ENCODE measurements around the gene ASCC1.

ASCC1 gene

GRCh38 chr10:72229261-72230251, 13.5 kb upstream of the ASCC1 start:
- H3K36me3 ChIP-seq (replicated peaks; ENCODE audit: insufficient read depth, low read length): peaks cover 13% of the 10 kb centered on the region
- H3K9me3 ChIP-seq (replicated peaks; ENCODE audit: insufficient read depth, low read length): no peaks in the 10 kb centered on the region
- H3K27ac ChIP-seq (ENCODE audit: low read length): no peak overlapping the region
- no peaks in the 10 kb centered on the region for H3K4me1 ChIP-seq (ENCODE audit: low read length)
- TF ChIP-seq EZH2 (optimal IDR thresholded peaks at IDR 0.05; ENCODE audit: low read depth, low read length) (no peak), EZH2phosphoT487 (IDR thresholded peaks at IDR 0.05; ENCODE audit: low read length) (no peak), CTCF (IDR thresholded peaks at IDR 0.05; ENCODE audit: low read length) (no peak)
- no peak overlapping the region for H2AFZ ChIP-seq (ENCODE audit: low read length)
- H3K79me2 ChIP-seq (ENCODE audit: low read length): peaks cover 50% of the 10 kb centered on the region
- no peaks in the 10 kb centered on the region for H3K9me2 ChIP-seq (replicated peaks; ENCODE audit: insufficient read depth, low read length)
- H3K4me3 ChIP-seq (ENCODE audit: low read length): no peak overlapping the region
- H3K27me3 ChIP-seq (replicated peaks; ENCODE audit: insufficient read depth, low read length): no peaks in the 10 kb centered on the region
- H3K4me2 ChIP-seq (ENCODE audit: low read depth, low read length): no peak overlapping the region
- DNase-seq: no peak
- 0 out of 2 replicates have a peak, but pooled peaks cover 3% of the 10 kb centered on the region for H4K20me1 ChIP-seq (ENCODE audit: insufficient read depth, low read length)
- H3F3A ChIP-seq (ENCODE audit: insufficient read depth, low read length): no peaks in the 10 kb centered on the region
- H3K9ac ChIP-seq (ENCODE audit: low read length): no peak overlapping the region

GRCh38 chr10:72228318-72228751, 12.3 kb upstream of the ASCC1 start:
- no peaks in the 10 kb centered on the region for H3K9me3 ChIP-seq (replicated peaks; ENCODE audit: insufficient read depth, low read length)
- 0 out of 2 replicates have a peak, but pooled peaks cover 3% of the 10 kb centered on the region for H4K20me1 ChIP-seq (ENCODE audit: insufficient read depth, low read length)
- no peak overlapping the region for H3K4me2 ChIP-seq (ENCODE audit: low read depth, low read length)
- no peak overlapping the region for H3K4me3 ChIP-seq (ENCODE audit: low read length)
- no peak overlapping the region for H2AFZ ChIP-seq (ENCODE audit: low read length)
- no peak overlapping the region for H3K27ac ChIP-seq (ENCODE audit: low read length)
- H3K4me1 ChIP-seq (ENCODE audit: low read length): no peaks in the 10 kb centered on the region
- TF ChIP-seq CTCF (IDR thresholded peaks at IDR 0.05; ENCODE audit: low read length) (no peak), EZH2phosphoT487 (IDR thresholded peaks at IDR 0.05; ENCODE audit: low read length) (no peak), EZH2 (optimal IDR thresholded peaks at IDR 0.05; ENCODE audit: low read depth, low read length) (no peak)
- H3K9me2 ChIP-seq (replicated peaks; ENCODE audit: insufficient read depth, low read length): no peaks in the 10 kb centered on the region
- no peak overlapping the region for H3K9ac ChIP-seq (ENCODE audit: low read length)
- no peaks in the 10 kb centered on the region for H3F3A ChIP-seq (ENCODE audit: insufficient read depth, low read length)
- H3K27me3 ChIP-seq (replicated peaks; ENCODE audit: insufficient read depth, low read length): no peaks in the 10 kb centered on the region
- H3K36me3 ChIP-seq (replicated peaks; ENCODE audit: insufficient read depth, low read length): peaks cover 6% of the 10 kb centered on the region; the same call in 1 of the 2 replicates
- DNase-seq: no peak
- peaks cover 61% of the 10 kb centered on the region for H3K79me2 ChIP-seq (ENCODE audit: low read length)

- no peaks in the 10 kb centered on the region for H3K9me3 ChIP-seq (replicated peaks; ENCODE audit: insufficient read depth, low read length)
- H3K36me3 ChIP-seq (replicated peaks; ENCODE audit: insufficient read depth, low read length): peaks cover 6% of the 10 kb centered on the region; the same call in 1 of the 2 replicates
- 0 out of 2 replicates have a peak, but pooled peaks cover 3% of the 10 kb centered on the region for H4K20me1 ChIP-seq (ENCODE audit: insufficient read depth, low read length)
- no peaks in the 10 kb centered on the region for H3F3A ChIP-seq (ENCODE audit: insufficient read depth, low read length)
- DNase-seq: no peak
- H3K9ac ChIP-seq (ENCODE audit: low read length): no peak overlapping the region
- H3K27me3 ChIP-seq (replicated peaks; ENCODE audit: insufficient read depth, low read length): no peaks in the 10 kb centered on the region
- no peak for TF ChIP-seq CTCF (IDR thresholded peaks at IDR 0.05; ENCODE audit: low read length)
- TF ChIP-seq EZH2 (optimal IDR thresholded peaks at IDR 0.05; ENCODE audit: low read depth, low read length): no peak
- TF ChIP-seq EZH2phosphoT487 (IDR thresholded peaks at IDR 0.05; ENCODE audit: low read length): no peak
- no peaks in the 10 kb centered on the region for H3K4me1 ChIP-seq (ENCODE audit: low read length)
- no peak overlapping the region for H3K4me2 ChIP-seq (ENCODE audit: low read depth, low read length)
- peaks cover 66% of the 10 kb centered on the region for H3K79me2 ChIP-seq (ENCODE audit: low read length)
- no peak overlapping the region for H3K27ac ChIP-seq (ENCODE audit: low read length)
- H3K4me3 ChIP-seq (ENCODE audit: low read length): no peak overlapping the region
- no peaks in the 10 kb centered on the region for H3K9me2 ChIP-seq (replicated peaks; ENCODE audit: insufficient read depth, low read length)
- no peak overlapping the region for H2AFZ ChIP-seq (ENCODE audit: low read length)
Observed at GRCh38 chr10:72227826-72228225, 11.8 kb upstream of the ASCC1 start.
